GM21529 (cell line): ENCODE results near the gene HHIPL2.
"Not testable (repeated sequence)": the region's sequence is repeated elsewhere in the genome, so short reads cannot be mapped to it uniquely, and the experiment has no call there.

Experiments
- ATAC-seq: cut with Tn5 transposase; IDR thresholded peaks from one replicate; pipeline ENCODE4 v1.9.1; 2021; ENCODE audit not compliant: unreplicated experiment

HHIPL2 gene

GRCh38 chr1:222540598-222540995 is 7.3 kb downstream of the HHIPL2 start:
- no peak for ATAC-seq

DNA sequence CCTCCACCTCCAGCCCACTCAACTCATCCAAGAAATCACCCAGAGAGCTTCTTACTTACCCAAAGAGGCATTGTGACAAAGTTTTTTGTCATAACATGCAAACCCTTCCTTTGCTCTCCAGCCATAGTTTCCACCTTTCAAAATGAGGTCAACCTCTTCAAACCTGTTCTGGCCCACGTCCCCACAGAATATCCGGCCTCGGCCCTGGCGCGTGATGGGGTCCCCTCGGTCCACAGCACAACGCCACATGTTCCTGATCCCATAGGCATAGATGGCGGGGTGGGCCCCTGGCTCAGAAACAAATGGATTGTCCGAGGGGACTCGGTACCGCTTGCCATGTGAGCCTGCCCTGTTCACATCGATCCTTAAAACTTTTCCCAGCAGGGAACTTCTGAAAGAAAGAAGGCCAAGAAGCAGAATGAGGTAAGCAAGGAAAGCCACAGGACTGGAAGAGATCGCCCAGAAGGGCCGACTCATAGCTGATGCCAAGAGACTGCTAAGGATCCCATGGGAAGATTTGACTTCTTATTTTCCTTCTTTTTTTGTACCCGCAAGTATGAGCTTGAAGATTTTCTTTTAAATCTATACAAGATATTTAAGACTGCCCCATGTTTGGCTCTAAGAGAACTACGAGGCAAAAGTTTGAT is 7.8 kb downstream of the HHIPL2 start:
- no peak for ATAC-seq

- ATAC-seq: no peak
These were observed 12.4 kb downstream of the HHIPL2 start for GRCh38 chr1:222535455-222535854.

DNA sequence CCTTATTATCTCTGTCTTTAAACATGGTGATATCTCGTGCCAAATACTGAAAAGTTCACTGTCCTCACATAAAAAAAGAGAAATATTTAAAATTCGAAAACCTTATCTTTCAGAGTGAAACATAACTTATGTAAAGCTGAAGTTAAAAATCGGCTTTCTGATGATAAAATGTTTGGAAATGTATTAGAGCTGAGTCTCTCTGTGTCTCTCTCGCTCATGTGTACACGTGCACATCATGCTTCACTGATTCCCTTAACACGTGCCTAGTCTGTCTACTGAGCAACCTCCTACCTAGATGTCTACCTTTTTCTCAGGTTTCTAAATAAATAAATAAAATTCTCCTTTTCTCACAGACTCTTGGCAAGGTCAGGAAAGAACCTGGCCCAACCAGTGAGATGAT is 17.1 kb downstream of the HHIPL2 start:
- no peak for ATAC-seq

DNA sequence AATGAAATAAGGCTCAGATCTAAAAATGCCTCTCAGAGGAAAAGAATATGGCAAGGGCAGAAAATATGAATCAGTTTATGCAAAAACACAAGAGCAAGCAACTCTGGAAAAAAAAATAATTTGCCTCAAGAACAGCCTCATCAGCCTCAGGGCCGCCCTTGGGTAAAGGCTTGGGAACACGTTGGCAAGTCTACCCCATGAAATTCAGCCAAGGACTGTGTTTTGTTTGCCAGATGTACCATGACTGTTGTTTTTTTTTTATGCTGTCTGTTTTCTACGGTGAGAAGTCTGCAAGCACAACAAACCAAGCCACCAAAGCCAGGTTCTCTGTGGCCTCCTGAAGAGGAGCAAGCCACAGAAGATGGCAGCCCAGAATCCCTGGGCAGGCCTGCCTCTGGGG is 18.0 kb downstream of the HHIPL2 start:
- ATAC-seq: no peak

- ATAC-seq: no peak
These were observed 18.7 kb downstream of the HHIPL2 start for GRCh38 chr1:222529181-222529580.

DNA sequence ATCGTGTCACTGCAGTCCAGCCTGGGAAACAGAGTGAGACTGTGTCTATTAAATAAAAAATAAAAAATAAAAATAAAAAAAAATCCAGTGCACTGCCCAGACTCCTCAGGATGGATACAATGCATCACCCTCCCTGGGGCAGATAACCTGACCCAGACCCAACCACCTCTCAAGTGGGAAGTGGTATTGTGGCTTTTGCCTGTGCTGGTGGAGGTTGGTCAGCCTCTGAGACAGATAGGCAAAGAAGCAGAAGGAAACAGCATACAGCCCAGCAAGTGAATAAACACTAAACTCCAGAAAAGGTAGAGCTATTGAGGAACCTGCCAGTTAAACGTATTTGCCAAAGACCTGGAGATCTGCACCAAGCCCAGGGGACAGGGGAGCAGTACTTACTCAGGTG is 22.0 kb downstream of the HHIPL2 start:
- no peak for ATAC-seq

- ATAC-seq: no peak
These were observed 24.1 kb downstream of the HHIPL2 start for GRCh38 chr1:222523852-222524251.

- no peak for ATAC-seq
These were observed 25.6 kb downstream of the HHIPL2 start for GRCh38 chr1:222522105-222522915.

- no peak for ATAC-seq
These were observed 26.4 kb downstream of the HHIPL2 start for GRCh38 chr1:222521299-222522104.

- ATAC-seq: not testable (repeated sequence)
These were observed 58.4 kb downstream of the HHIPL2 start for GRCh38 chr1:222489496-222489895.

DNA sequence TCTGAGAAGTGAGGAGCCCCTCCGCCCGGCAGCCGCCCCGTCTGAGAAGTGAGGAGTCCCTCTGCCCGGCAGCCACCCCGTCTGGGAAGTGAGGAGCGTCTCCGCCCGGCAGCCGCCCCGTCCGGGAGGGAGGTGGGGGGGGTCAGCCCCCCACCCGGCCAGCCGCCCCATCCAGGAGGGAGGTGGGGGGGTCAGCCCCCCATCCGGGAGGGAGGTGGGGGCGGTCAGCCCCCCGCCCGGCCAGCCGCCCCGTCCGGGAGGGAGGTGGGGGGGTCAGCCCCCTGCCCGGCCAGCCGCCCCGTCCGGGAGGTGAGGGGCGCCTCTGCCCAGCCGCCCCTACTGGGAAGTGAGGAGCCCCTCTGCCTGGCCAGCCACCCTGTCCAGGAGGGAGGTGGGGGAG is 60.1 kb downstream of the HHIPL2 start:
- not testable (repeated sequence) for ATAC-seq

- ATAC-seq: not testable (repeated sequence)
These were observed 63.9 kb downstream of the HHIPL2 start for GRCh38 chr1:222484005-222484404.

GRCh38 chr1:222479567-222479966 is 68.3 kb downstream of the HHIPL2 start:
- not testable (repeated sequence) for ATAC-seq

DNA sequence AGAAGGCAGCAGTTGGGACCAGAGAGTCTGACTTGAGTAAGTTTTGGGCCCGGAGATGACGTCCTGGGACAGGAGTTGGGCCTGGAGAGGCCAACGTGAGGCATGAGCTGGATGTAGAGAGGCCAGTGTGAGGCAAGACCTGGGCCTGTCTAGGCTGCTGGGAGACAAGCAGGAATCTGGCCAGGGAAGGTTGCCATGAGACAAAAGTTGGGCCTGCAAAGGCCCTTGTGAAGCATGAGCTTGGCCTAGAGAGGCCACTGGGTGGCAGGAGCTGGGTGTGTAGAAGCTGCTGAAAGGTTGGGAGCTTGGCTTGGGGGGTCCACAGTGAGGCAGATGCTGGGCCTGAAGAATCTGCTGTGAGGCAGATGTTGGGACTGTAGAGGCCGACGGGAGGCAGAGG is 71.5 kb downstream of the HHIPL2 start:
- not testable (repeated sequence) for ATAC-seq

- not testable (repeated sequence) for ATAC-seq
These were observed 74.2 kb downstream of the HHIPL2 start for GRCh38 chr1:222473717-222474116.

DNA sequence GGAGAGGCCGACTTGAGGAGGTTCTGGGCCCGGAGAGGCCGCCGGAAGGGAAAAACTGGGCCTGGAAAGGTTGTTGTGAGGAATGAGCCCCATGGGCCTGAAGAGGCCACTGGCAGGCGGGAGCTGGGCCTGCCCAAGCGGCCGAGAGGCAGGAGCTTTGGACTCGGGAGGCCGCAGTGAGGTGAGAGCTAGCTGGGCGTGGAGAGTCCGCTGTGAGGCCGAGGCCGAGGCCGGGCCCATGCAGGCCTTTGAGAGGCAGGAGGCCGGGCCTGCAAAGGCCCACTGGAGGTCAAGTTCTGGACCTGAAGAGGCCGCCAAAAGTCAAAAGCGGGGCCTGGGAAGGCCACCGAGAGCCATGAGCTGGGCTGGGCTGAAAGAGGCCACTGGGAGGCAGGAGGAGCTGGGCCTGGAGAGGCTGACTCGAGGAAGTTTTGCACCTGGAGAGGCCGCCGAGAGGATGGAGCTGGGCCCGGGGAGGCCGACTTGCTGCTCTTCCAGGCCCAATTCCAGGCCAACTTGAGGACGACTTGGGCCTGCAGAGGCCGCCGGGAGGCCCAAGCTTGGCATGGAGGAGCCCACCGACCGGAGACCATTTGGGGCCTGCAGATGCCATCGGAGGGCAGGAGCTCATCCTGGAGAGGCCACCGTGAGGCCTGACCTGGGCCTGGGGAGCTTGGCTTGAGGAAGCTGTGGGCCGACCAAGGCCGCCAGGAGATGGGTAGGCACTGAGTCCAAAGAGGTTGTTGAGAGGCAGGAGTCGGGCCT is 74.9 kb downstream of the HHIPL2 start:
- not testable (repeated sequence) for ATAC-seq
